H1 (cell line): ENCODE measurements around the gene PRSS38. TPM values are rescaled to one million over a fixed set of nuclear protein-coding genes. Genes with fewer than 3 reads are reported as not detected.

Experiments
- CTCF ChIA-PET: fragments of 300-600 bp; sonication (Branson Sonifier 250); formaldehyde crosslinking; loops from one replicate; lab custom pipeline; 2021; ENCODE audit not compliant: partially characterized antibody; lab: Charles Lee
- POLR2A ChIA-PET: fragments of 300-600 bp; sonication (Branson Sonifier 250); formaldehyde crosslinking; loops from one replicate; lab custom pipeline; 2021; ENCODE audit warnings: inconsistent platforms; ENCODE audit not compliant: partially characterized antibody; lab: Charles Lee
- DNase-seq, 2 experiments: peaks; one replicate each; pipeline versions ENCODE4 v3.0.0 to v3.0.0-alpha.2; 2010 to 2022; ENCODE audit warnings: low spot score in 2 of 2, low read depth in 1 of 2, mixed read lengths in 1 of 2
- FAIRE-seq: peaks from 2 replicates; lab custom pipeline; 2011; peaks lifted over from hg19 to GRCh38; lab: Jason Lieb, UNC
- H2AFZ ChIP-seq: 2 replicates; pipeline ENCODE4 v1.8.1; 2012; ENCODE audit warnings: low read length, inconsistent platforms
- H2AK5ac ChIP-seq: 2 replicates; pipeline ENCODE4 v1.6.1; 2013; ENCODE audit warnings: low read depth, low read length
- H2BK120ac ChIP-seq: replicated peaks from 2 replicates; pipeline ENCODE3; 2013; ENCODE audit warnings: low read depth, low read length, inconsistent platforms
- H2BK12ac ChIP-seq: 2 replicates; pipeline ENCODE4 v1.6.1; 2013; ENCODE audit warnings: low read depth, low read length
- H2BK15ac ChIP-seq: 2 replicates; pipeline ENCODE4 v1.6.1; 2013; ENCODE audit warnings: low read length
- H2BK20ac ChIP-seq: 2 replicates; pipeline ENCODE4 v1.6.1; 2013; ENCODE audit warnings: low read length
- H2BK5ac ChIP-seq: 2 replicates; pipeline ENCODE4 v1.6.1; 2013; ENCODE audit warnings: low read depth, low read length
- H3K14ac ChIP-seq: 2 replicates; pipeline ENCODE4 v1.6.1; 2013; ENCODE audit warnings: inconsistent platforms; ENCODE audit not compliant: insufficient read length
- H3K18ac ChIP-seq: 2 replicates; pipeline ENCODE4 v1.6.1; 2013; ENCODE audit warnings: low read length; ENCODE audit errors: extremely low read depth
- H3K23ac ChIP-seq: 2 replicates; pipeline ENCODE4 v1.6.1; 2013; ENCODE audit warnings: inconsistent platforms; ENCODE audit not compliant: insufficient read length
- H3K23me2 ChIP-seq: 2 replicates; pipeline ENCODE4 v1.6.1; 2013; ENCODE audit warnings: low read depth, low read length
- H3K27ac ChIP-seq: 2 replicates; pipeline ENCODE4 v1.6.1; 2011; ENCODE audit warnings: low read depth, low read length, inconsistent platforms
- H3K27me3 ChIP-seq, 4 experiments: replicated peaks in 1 of 4; 1 replicate in 1 of 4; 2 replicates in 3 of 4; pipeline versions ENCODE4 v1.6.1 to v1.8.1; 2011 to 2013; ENCODE audit warnings: low read length in 3 of 4, mild to moderate bottlenecking in 3 of 4, inconsistent platforms in 2 of 4, mixed read lengths in 2 of 4, moderate library complexity in 1 of 4; ENCODE audit not compliant: control insufficient read depth in 3 of 4, insufficient read depth in 3 of 4; ENCODE audit errors: extremely low read depth in 1 of 4
- H3K36me3 ChIP-seq, 4 experiments: 2 replicates each; pipeline versions ENCODE4 v1.6.1 to v1.8.1; 2011 to 2013; ENCODE audit warnings: mild to moderate bottlenecking in 4 of 4, low read length in 3 of 4, moderate library complexity in 2 of 4, control low read depth in 1 of 4, inconsistent platforms in 1 of 4; ENCODE audit not compliant: insufficient read depth in 4 of 4, control insufficient read depth in 2 of 4
- H3K4ac ChIP-seq: replicated peaks from 2 replicates; pipeline ENCODE3; 2013; ENCODE audit warnings: low read length, low read depth, mixed read lengths, inconsistent platforms; ENCODE audit not compliant: insufficient read length
- H3K4me1 ChIP-seq, 4 experiments: replicated peaks in 1 of 4; 1 replicate in 1 of 4; 2 replicates in 3 of 4; pipeline versions ENCODE4 v1.6.1 to v1.8.1; 2011 to 2013; ENCODE audit warnings: low read length in 3 of 4, inconsistent platforms in 2 of 4, mixed read lengths in 1 of 4; ENCODE audit not compliant: insufficient read depth in 4 of 4, control insufficient read depth in 3 of 4
- H3K4me2 ChIP-seq, 2 experiments: 2 replicates each; pipeline versions ENCODE4 v1.6.1 to v1.8.1; 2011 to 2013; ENCODE audit warnings: low read depth in 2 of 2, low read length in 2 of 2, control low read depth in 1 of 2, inconsistent platforms in 1 of 2, mild to moderate bottlenecking in 1 of 2; ENCODE audit not compliant: insufficient read depth in 1 of 2
- H3K4me3 ChIP-seq, 4 experiments: fragments of 200-600, 300-600 bp in 1 of 4; sonication (generic), shearing (Covaris generic), sonication (Bioruptor Twin) in 1 of 4; 2 replicates each; pipeline versions ENCODE4 v1.5.1 to v1.8.1; 2011 to 2016; ENCODE audit warnings: low read length in 4 of 4, low read depth in 3 of 4, control low read depth in 2 of 4, inconsistent platforms in 2 of 4, mild to moderate bottlenecking in 2 of 4, mixed read lengths in 1 of 4, moderate library complexity in 1 of 4; ENCODE audit not compliant: insufficient read depth in 2 of 4; ENCODE audit errors: extremely low read depth in 1 of 4
- H3K56ac ChIP-seq: replicated peaks from 2 replicates; pipeline ENCODE3; 2013; ENCODE audit warnings: low read depth, mild to moderate bottlenecking, mixed read lengths, low read length, inconsistent platforms; ENCODE audit not compliant: insufficient read length
- H3K79me1 ChIP-seq: 2 replicates; pipeline ENCODE4 v1.6.1; 2013; ENCODE audit warnings: low read depth, low read length, control low read depth
- H3K79me2 ChIP-seq, 2 experiments: 2 replicates each; pipeline versions ENCODE4 v1.6.1 to v1.8.1; 2012 to 2013; ENCODE audit warnings: low read length in 2 of 2, mild to moderate bottlenecking in 2 of 2, inconsistent platforms in 1 of 2; ENCODE audit not compliant: insufficient read depth in 2 of 2, control insufficient read depth in 1 of 2
- H3K9ac ChIP-seq, 4 experiments: replicated peaks in 1 of 4; 1 replicate in 1 of 4; 2 replicates in 3 of 4; pipeline versions ENCODE4 v1.6.1 to v1.8.1; 2011 to 2013; ENCODE audit warnings: low read depth in 3 of 4, low read length in 3 of 4, control low read depth in 2 of 4, mild to moderate bottlenecking in 2 of 4, moderate library complexity in 2 of 4, inconsistent platforms in 1 of 4; ENCODE audit errors: extremely low read depth in 1 of 4
- H3K9me3 ChIP-seq, 2 experiments: 2 replicates each; pipeline versions ENCODE4 v1.6.1 to v1.8.1; 2012 to 2013; ENCODE audit warnings: mild to moderate bottlenecking in 2 of 2, moderate library complexity in 2 of 2, control low read depth in 1 of 2, inconsistent platforms in 1 of 2, low read depth in 1 of 2, low read length in 1 of 2, mixed read lengths in 1 of 2; ENCODE audit not compliant: insufficient read depth in 2 of 2
- H4K20me1 ChIP-seq, 2 experiments: replicated peaks in 1 of 2; 2 replicates each; pipeline versions ENCODE3 to v1.8.1; 2011 to 2013; ENCODE audit warnings: inconsistent platforms in 2 of 2, low read length in 2 of 2, mild to moderate bottlenecking in 1 of 2; ENCODE audit not compliant: insufficient read depth in 2 of 2, control insufficient read depth in 1 of 2
- H4K5ac ChIP-seq: 2 replicates; pipeline ENCODE4 v1.6.1; 2013; ENCODE audit warnings: low read length, low read depth, mixed read lengths, inconsistent platforms; ENCODE audit not compliant: insufficient read length
- H4K8ac ChIP-seq: 2 replicates; pipeline ENCODE4 v1.8.0; 2013; ENCODE audit warnings: mild to moderate bottlenecking, moderate library complexity, low read length, inconsistent platforms; ENCODE audit not compliant: insufficient read depth; ENCODE audit errors: extremely low read depth
- H4K91ac ChIP-seq: replicated peaks from 2 replicates; pipeline ENCODE3; 2013; ENCODE audit warnings: low read length, mixed read lengths, inconsistent platforms; ENCODE audit not compliant: insufficient read length
- BRCA1 ChIP-seq: IDR thresholded peaks from 2 replicates; pipeline ENCODE4 v1.6.1; 2012; ENCODE audit warnings: low read depth, low read length, improper control_type of control experiment
- CEBPB ChIP-seq: IDR thresholded peaks from 2 replicates; pipeline ENCODE4 v1.6.1; 2012; ENCODE audit warnings: low read depth, low read length
- CHD2 ChIP-seq: IDR thresholded peaks from 2 replicates; pipeline ENCODE4 v1.6.1; 2012; ENCODE audit warnings: low read length, improper control_type of control experiment
- CREB1 ChIP-seq: IDR thresholded peaks from 2 replicates; pipeline ENCODE4 v1.6.1; 2012; ENCODE audit warnings: inconsistent platforms
- CTBP2 ChIP-seq: IDR thresholded peaks from 2 replicates; pipeline ENCODE4 v1.7.0; 2011; ENCODE audit warnings: borderline replicate concordance, mild to moderate bottlenecking, moderate library complexity, mixed read lengths, low read length; ENCODE audit not compliant: insufficient read depth, insufficient read length
- GABPA ChIP-seq: IDR thresholded peaks from 2 replicates; pipeline ENCODE4 v1.6.1; 2011; ENCODE audit warnings: mild to moderate bottlenecking, low read length, moderate library complexity, borderline replicate concordance; ENCODE audit not compliant: insufficient read depth
- JUND ChIP-seq: IDR thresholded peaks from 2 replicates; pipeline ENCODE4 v1.6.1; 2011; ENCODE audit warnings: mild to moderate bottlenecking, improper control_type of control experiment, low read length
- KDM1A ChIP-seq: fragments of 200-600, 300-600 bp; sonication (generic); IDR thresholded peaks from 2 replicates; pipeline ENCODE4 v1.7.1; 2016; ENCODE audit warnings: mild to moderate bottlenecking, low read length, borderline replicate concordance
- KDM4A ChIP-seq: IDR thresholded peaks from one replicate; pipeline ENCODE4 v1.7.1; 2012; ENCODE audit warnings: low read depth, mild to moderate bottlenecking, moderate library complexity, low read length, inconsistent platforms; ENCODE audit not compliant: severe bottlenecking
- KDM5A ChIP-seq: fragments of 200-600 bp; IDR thresholded peaks from 2 replicates; pipeline ENCODE4 v1.7.1; 2012; ENCODE audit warnings: mild to moderate bottlenecking, low read length, inconsistent platforms, mixed read lengths
- NRF1 ChIP-seq: IDR thresholded peaks from 2 replicates; pipeline ENCODE4 v1.6.1; 2011; ENCODE audit warnings: mild to moderate bottlenecking, low read depth, low read length, improper control_type of control experiment
- PHF8 ChIP-seq: fragments of 200-600 bp; sonication (generic); conservative IDR thresholded peaks from 2 replicates; pipeline ENCODE4 v1.7.1; 2012; ENCODE audit warnings: low read depth, mild to moderate bottlenecking, inconsistent platforms, low read length, moderate library complexity
- POU5F1 ChIP-seq: IDR thresholded peaks from 2 replicates; pipeline ENCODE4 v1.6.1; 2011; ENCODE audit warnings: low read depth, mild to moderate bottlenecking, low read length, moderate library complexity
- RBBP5 ChIP-seq: IDR thresholded peaks from 2 replicates; pipeline ENCODE4 v1.7.1; 2012; ENCODE audit warnings: low read depth, mild to moderate bottlenecking, inconsistent platforms, low read length, moderate library complexity, borderline replicate concordance
- SP4 ChIP-seq: IDR thresholded peaks from 2 replicates; pipeline ENCODE4 v1.6.1; 2012; ENCODE audit warnings: low read length, inconsistent platforms
- SUZ12 ChIP-seq: fragments of 200-600 bp; sonication (generic); IDR thresholded peaks from 2 replicates; pipeline ENCODE4 v1.6.1; 2012; ENCODE audit warnings: mild to moderate bottlenecking, inconsistent platforms, low read length, moderate library complexity, mixed read lengths
- polyA plus RNA-seq, 7 experiments: library from polyadenylated mRNA; depleted of rRNA in 3 of 7; stranded (reverse) in 5 of 7; unstranded in 2 of 7; fragments of >200 nt in 5 of 7; fragments of 200-250 nt in 2 of 7; gene quantifications; 1 replicate in 5 of 7; 2 replicates in 1 of 7; 4 replicates in 1 of 7; pipeline versions ENCODE4 v1.2.1 to v1.2.3, GENCODE V29; 2011 to 2013; ENCODE audit warnings: missing spikeins in 2 of 7, mixed read lengths in 2 of 7
- total RNA-seq: library from RNA; stranded (reverse); fragmentation: NEBNext Ultra II Directional; extraction: Animal tissue kit (Norgen Biotek cat#: 25700); gene quantifications from 2 replicates; pipeline ENCODE4 v1.2.1, GENCODE V29; 2021

PRSS38 gene
- total and polyA plus RNA-seq, 2 of the 8 experiments (the other 6 are each of a cell fraction or from before 2014, with no cell fraction given): not detected

DNA sequence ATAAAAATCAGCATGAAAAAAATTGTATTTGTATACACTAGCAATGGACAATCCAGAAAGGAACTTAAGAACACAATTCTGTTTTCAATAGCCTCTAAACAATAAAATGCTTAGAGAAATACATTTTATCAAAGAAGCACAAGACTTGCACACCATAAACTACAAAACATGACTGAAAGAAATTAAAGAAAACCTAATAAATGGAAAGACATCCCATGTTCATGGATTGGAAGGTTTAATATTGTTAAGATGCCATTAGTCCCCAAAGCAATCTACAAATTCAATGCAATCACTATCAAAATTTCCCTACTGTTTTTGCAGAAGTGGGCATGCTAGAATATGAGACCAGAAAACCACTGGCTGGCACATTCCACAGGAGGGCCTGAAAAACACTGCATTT, 49.4 kb downstream of the PRSS38 start:
- Histone ChIP-seq H2BK12ac (no peak overlapping the region), H4K91ac (no peak overlapping the region), H3K27ac (no peak overlapping the region), H3K56ac (no peak overlapping the region), H3K23ac (no peak overlapping the region), H3K79me2 (no peaks in the 10 kb centered on the region), H3K79me1 (no peaks in the 10 kb centered on the region), H3K18ac (no peak overlapping the region), H3K4ac (no peak overlapping the region), H4K5ac (no peak overlapping the region), H3K4me3 (no peak overlapping the region), H2BK5ac (no peak overlapping the region), H3K9me3 (no peaks in the 10 kb centered on the region), H3K27me3 (no peaks in the 10 kb centered on the region), H4K8ac (no peak overlapping the region), H3K4me2 (no peak overlapping the region), H3K36me3 (no peaks in the 10 kb centered on the region), H2AK5ac (no peak overlapping the region), H3K9ac (no peak overlapping the region), H3K23me2 (no peaks in the 10 kb centered on the region), H3K4me1 (no peaks in the 10 kb centered on the region), H3K14ac (no peak overlapping the region), H4K20me1 (no peaks in the 10 kb centered on the region), H2BK120ac (no peak overlapping the region), H2AFZ (no peak overlapping the region), H2BK15ac (no peak overlapping the region), H2BK20ac (no peak overlapping the region)
- POLR2A ChIA-PET: no interaction called here
- no peak for TF ChIP-seq KDM4A
- TF ChIP-seq PHF8: no peak
- no peak for TF ChIP-seq GABPA
- no peak for TF ChIP-seq CREB1
- no peak for TF ChIP-seq CTBP2
- no peak for TF ChIP-seq CEBPB
- TF ChIP-seq NRF1: no peak
- no peak for TF ChIP-seq BRCA1
- TF ChIP-seq SP4: no peak
- TF ChIP-seq CHD2: no peak
- TF ChIP-seq JUND: no peak
- TF ChIP-seq POU5F1: no peak
- TF ChIP-seq RBBP5: no peak
- TF ChIP-seq KDM1A: no peak
- no peak for TF ChIP-seq SUZ12
- no peak for TF ChIP-seq KDM5A
- FAIRE-seq (no peak), DNase-seq (no peak)
- CTCF ChIA-PET: interaction anchor here (0.6 kb wide), 4 partner anchors 39 to 1248 kb away, joined by 3 to 4 read pairs (median 4); no protein-coding TSS in a partner anchor
